ENCODE measurements around the gene CCDC106.

CCDC106 gene

GRCh38 chr19:55652311-55653128, 4.5 kb downstream of the CCDC106 start:
- no peak for DNase-seq

GRCh38 chr19:55653651-55654322, 5.8 kb downstream of the CCDC106 start:
- DNase-seq = peak; percentile 96

- DNase-seq = peak; percentile 99
Observed at GRCh38 chr19:55654323-55654867, 6.4 kb downstream of the CCDC106 start.

GRCh38 chr19:55654868-55655647, 7.0 kb downstream of the CCDC106 start, which contains the start of gene U2AF2:
TSS of gene U2AF2 (plus strand) at chr19:55655035. CDS start at chr19:55655105, 70 bp downstream.
- peak; percentile 96 for DNase-seq

- no peak for DNase-seq
Observed at GRCh38 chr19:55655648-55656040, 7.6 kb downstream of the CCDC106 start.

- no peak for DNase-seq
Observed at GRCh38 chr19:55656552-55656951, 8.5 kb downstream of the CCDC106 start.

- no peak for DNase-seq
Observed at GRCh38 chr19:55656988-55657747, 9.2 kb downstream of the CCDC106 start.

GRCh38 chr19:55658846-55659459, 10.9 kb downstream of the CCDC106 start:
- DNase-seq = no peak

GRCh38 chr19:55659822-55660221, 11.8 kb downstream of the CCDC106 start:
- no peak for DNase-seq

- DNase-seq = no peak
Observed at GRCh38 chr19:55660404-55660803, 12.4 kb downstream of the CCDC106 start.

GRCh38 chr19:55660991-55661390, 13.0 kb downstream of the CCDC106 start:
- DNase-seq = no peak

GRCh38 chr19:55661826-55662225, 13.8 kb downstream of the CCDC106 start:
- no peak for DNase-seq

GRCh38 chr19:55663846-55664536, 16.0 kb downstream of the CCDC106 start:
- DNase-seq = no peak

- no peak for DNase-seq
Observed at GRCh38 chr19:55666343-55667005, 18.5 kb downstream of the CCDC106 start.

- no peak for DNase-seq
Observed at GRCh38 chr19:55667006-55667381, 19.0 kb downstream of the CCDC106 start.

GRCh38 chr19:55667511-55667910, 19.5 kb downstream of the CCDC106 start:
- no peak for DNase-seq

- no peak for DNase-seq
Observed at GRCh38 chr19:55667958-55668357, 19.9 kb downstream of the CCDC106 start.

- no peak for DNase-seq
Observed at GRCh38 chr19:55668603-55669348, 20.8 kb downstream of the CCDC106 start.

- DNase-seq = no peak
Observed at GRCh38 chr19:55669418-55670279, 21.6 kb downstream of the CCDC106 start.
